GM18909 (cell line): Measurements from ENCODE around the gene TREML1.
"Not testable (repeated sequence)": the region's sequence is repeated elsewhere in the genome, so short reads cannot be mapped to it uniquely, and the experiment has no call there.

ENCODE experiments used
- ATAC-seq: cut with Tn5 transposase; IDR thresholded peaks from one replicate; pipeline ENCODE4 v1.9.1; 2021; ENCODE audit warnings: mild to moderate bottlenecking; ENCODE audit not compliant: unreplicated experiment, poor library complexity

Gene TREML1

DNA sequence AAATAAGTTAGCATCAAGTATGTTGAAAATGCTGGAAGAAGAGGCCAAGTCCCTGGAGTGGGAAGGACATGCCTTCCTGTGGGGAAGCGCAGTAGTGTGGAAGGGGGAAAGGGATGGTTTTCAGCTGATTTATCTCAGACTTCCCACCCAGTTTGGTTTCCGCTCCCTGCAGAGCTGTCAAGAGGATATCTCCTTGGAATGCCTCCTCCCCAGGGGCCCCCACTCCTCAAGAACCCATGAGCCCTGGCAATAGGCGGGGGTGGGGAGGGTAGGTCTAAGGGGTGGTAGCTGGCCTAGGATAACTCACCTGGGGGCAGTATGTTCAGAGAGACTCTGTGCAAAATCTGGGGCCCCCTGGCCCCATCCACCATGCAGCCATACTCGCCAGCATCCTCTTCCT is 696 bp downstream of the TREML1 start:
- ATAC-seq: no peak

DNA sequence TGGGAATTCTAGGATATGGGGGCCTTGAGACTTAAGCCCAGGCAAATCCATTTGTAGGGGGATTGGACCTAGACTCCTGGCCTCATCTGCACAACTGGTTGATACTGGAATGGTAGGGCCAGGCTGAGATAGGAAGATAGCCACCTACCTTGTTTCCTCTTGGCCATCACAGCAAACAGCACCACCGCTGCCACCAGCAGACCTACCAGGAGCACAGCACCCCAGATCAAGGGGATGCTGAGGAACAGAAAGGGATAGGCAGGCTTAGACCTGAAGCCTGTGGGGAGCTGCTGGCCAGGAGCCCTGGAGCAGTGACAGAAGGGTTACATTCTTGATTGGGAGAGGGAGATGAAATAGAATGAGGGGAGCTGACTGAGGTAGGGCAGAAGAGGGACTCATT is 3.5 kb downstream of the TREML1 start:
- ATAC-seq: no peak

DNA sequence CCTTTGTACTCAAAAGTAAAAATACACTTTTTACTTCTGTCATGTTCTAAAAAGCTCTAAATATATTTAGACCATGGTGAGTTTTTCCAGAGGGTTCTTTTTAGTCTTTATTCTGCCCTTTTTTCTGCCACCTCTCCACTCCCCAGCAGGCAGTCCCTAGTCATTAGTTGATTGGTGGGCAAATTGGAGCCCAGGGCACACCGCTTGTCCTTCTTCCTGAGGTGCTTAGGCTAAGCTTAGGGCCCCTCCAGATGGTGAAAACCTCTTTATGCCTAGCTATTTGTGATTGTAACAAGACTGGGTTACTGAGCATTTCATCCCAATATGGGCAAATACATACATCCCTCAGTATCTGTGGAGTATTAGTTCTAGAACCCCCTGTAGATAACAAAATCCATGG is 6.2 kb downstream of the TREML1 start:
- no peak for ATAC-seq

DNA sequence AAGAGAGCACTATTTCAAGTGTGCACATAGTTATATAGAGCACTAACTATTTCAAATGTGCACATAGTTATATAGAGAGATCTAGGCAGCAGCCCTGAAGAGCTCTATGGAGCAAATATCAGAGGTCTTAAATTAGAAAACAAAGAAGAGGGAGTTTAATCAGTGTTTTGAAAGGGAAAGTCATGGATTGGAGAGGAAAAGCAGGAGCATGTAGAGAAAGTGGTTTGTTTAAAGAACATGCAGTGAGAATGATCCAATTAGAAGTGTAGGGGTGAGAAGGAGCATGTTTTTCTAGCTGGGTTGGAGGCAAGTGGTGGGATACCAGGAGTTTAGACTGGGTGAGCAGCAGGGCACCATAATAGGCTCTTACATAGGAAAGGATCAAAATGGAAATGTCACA is 17.2 kb downstream of the TREML1 start:
- ATAC-seq: no peak

DNA sequence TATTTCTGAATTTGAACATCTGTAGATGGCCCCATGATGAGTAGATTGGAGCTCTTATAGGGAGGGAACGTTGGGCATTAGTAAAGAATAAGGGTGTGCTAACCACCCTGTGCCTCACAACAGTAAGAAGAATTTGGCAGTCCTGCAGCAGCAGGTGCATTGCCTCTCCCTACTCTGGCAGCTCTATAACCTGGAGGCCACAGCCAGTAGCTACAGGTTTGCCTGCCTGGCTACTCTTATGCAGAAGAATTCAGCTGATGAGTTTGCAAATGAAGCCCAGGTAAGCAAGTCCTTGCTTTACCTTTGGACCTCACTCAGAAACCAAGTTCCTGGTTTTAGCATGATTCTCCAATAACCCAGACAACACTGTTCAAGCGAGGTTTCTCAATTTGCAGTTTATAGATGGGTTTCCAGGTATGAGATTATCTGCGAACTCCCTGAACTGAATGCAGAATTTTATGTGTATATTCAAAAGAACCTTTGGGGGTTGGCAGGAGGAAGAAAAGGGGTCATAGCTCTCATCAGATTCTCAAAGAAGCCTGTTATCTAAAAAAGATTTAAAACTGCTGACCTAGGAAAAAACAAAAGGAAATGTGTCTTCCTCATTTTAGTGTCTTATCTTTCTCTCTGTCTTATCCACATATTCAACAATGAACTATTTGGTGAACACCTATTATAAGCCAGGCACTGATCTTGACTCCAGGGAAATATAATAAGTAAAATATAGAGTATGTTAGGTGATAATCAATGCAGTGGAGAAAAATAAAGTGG is 18.9 kb downstream of the TREML1 start:
- ATAC-seq: no peak

DNA sequence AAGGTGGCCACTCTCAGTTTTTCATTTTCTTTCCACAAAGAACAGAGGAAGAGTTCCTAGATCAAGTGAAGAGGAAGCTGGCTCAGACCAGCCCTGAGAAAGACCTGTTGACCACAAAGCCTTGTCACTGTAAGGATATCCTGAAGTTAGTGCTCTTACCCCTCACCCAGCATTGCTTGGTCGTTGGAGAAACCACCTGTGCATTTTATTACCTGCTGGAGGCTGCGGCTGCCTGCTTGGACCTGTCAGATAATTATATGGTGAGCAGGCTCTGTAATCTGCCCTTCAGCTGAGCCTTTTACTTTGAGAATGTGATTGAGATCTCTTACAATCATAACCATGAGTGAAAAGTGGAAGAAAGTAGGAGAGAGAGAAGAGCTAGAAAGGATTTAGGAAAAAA is 21.9 kb downstream of the TREML1 start:
- no peak for ATAC-seq

DNA sequence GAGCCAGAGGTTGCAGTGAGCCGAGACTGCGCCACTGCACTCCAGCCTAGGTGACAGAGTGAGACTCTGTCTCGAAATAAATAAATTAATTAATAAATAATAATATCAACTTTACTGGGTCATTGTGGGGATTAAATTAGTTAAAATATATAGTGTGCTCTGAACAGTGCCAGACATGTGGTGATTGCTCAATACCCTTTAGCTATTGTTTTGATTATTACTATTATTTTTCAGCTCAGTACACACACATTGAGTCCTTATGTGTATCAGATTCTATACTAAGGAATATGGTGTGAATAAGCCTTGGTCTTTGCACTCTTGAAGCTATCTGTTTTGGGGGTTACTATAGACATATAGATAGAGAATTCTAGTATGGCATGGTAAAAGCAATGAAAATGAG is 28.9 kb downstream of the TREML1 start:
- no peak for ATAC-seq

DNA sequence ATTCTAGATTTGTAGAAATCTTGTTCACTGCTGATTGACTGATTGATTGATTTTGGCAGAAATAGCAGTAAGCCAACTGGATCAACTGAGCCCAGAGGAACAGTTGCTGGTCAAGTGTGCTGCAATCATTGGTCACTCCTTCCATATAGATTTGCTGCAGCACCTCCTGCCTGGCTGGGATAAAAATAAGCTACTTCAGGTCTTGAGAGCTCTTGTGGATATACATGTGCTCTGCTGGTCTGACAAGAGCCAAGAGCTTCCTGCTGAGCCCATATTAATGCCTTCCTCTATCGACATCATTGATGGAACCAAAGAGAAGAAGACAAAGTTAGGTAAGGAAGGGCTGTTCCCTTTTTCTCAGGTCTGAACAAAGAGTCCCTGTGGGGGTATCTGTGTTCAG is 31.2 kb downstream of the TREML1 start:
- no peak for ATAC-seq

DNA sequence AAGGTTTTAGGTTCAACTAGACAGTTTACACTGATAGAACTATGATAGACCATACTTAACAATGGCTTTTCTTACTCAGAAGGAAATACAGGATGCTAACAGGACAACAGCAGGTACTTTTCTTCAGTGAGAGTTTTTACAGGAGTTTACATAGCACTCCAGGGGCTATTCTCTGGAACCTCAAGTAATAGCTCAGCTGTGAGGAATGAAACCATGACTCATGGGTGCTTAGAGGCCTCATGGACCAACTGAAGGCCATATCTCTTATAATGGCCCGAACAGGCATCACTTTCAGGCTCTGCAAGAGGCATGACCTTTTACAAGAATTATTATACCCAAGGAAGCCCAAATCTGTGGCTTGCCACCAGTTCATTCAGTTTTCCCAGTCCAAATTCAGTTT is 31.8 kb downstream of the TREML1 start:
- ATAC-seq: no peak

DNA sequence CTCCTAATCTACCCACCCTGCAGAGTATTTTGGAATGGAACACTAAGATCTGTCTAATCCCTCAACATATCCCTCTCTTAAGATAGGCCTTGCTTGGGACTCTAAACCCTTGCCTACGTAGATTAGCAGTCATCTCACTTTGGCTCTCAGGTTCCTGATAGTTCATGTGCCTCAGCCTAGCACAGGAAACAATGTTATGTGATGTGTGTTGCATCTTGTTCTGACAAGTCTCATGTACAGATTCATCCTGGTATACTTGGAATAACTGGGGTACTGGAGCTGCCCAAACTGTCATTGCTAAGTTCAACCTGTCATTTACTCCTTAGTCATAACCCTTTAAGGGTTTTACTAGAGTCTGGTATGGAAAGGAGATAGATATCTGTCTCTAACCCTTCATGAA is 34.1 kb downstream of the TREML1 start:
- no peak for ATAC-seq

DNA sequence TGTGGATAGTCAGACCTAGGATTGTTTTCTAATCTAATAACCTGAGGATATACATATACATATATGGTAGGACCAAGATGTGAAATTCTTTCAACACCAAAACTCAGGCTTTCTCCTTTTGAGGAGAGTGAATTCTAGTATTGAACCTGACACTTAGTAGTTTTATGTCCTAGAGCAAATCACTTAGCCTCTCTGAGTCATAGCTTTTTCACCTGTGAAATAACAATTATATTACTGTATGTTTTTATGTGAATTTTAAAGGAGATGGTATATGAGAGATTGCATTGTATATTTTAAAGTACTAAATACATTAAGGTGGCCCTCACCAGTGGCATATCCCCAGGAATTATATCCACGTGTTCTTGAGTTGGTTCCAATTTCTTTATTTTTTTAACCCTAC is 34.6 kb downstream of the TREML1 start:
- ATAC-seq: no peak

DNA sequence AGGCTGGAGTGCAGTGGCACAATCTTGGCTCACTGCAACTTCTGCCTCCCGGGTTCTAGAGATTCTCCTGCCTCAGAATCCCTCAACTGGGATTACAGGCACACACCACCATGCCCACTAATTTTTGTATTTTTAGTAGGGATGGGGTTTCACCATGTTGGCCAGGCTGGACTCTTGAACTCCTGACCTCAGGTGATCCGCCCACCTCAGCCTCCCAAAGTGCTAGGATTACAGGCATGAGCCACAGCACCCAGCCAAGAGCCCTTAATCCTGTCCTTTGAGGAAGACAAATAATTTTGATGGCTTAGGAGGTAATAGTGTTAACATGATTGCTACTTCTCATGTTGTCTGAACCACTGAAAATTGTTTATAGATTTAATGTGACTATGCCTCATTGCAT is 39.1 kb downstream of the TREML1 start:
- ATAC-seq: not testable (repeated sequence)

DNA sequence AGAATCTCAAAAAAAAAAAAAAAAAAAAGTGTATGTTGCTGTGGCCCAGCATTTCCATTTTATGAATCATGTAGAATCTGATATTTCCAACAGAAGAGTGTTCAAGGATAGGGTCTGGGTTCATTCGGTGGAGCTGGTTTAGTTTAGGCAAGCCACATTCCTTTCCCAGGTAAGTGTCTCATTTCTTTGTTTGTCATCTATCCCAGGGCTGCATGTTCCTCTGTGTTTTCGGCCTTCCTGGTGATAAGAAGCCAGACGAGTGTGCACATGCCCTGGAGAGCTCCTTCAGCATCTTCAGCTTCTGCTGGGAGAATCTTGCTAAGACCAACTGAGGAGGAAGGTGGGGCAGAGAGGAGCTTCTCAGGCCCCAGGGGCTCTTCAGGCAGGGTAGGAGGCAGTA is 43.1 kb downstream of the TREML1 start:
- no peak for ATAC-seq

DNA sequence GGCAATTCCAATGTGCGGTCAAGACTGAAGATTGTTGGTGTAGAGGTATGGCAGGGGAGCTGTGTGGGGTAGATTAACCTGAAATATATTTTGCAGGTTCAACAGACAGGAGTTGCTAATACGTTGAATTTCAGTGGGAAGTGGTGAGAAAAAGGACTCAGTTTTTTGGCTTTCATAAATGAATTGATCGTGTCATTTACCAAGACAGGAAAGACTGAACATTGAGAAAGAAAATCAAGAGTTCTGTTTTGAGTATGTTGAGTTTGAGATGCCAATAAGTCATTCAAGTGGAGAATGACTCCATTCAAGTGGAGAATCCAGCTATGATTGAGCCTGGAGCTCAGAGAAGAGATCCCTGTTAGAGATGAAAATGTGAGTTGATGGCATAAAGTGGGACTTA is 50.3 kb downstream of the TREML1 start:
- ATAC-seq: no peak

DNA sequence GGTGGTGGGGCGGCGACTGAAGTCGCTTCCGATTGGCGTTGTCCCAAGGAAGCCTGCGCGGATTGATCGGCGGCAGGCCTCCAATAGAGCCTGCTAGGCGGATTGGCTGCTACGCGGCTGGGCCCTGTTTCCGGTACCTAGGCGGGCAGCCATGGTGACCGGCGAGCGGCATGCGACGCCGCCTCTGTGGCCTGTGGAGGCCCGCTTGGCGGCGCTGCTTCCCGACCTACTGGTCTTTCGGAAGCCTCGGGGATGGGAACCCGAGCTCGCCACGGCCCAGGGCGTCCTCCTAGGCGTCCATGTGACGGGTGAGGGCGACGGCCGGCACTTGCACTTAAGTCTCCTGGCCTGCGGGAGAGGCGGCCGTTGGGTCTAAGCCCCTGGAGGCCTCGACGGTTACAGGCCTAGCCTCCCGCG is 53.3 kb downstream of the TREML1 start:
- ATAC-seq: no peak
